Endodermal cell (in vitro differentiated cells): ENCODE results near the gene EPHA2. TPM values are rescaled to one million over a fixed set of nuclear protein-coding genes. Genes with fewer than 3 reads are reported as not detected.

Experiments used
- DNase-seq: peaks from one replicate; pipeline ENCODE4 v3.0.0-alpha.2; 2017
- H3K27ac ChIP-seq: 2 replicates; pipeline ENCODE4 v1.5.1; 2013; ENCODE audit warnings: mild to moderate bottlenecking, low read depth, low read length, moderate library complexity
- H3K27me3 ChIP-seq: 2 replicates; pipeline ENCODE4 v1.6.1; 2013; ENCODE audit warnings: mild to moderate bottlenecking, low read length, moderate library complexity; ENCODE audit not compliant: insufficient read depth, control insufficient read depth, poor library complexity, severe bottlenecking
- H3K36me3 ChIP-seq: 2 replicates; pipeline ENCODE4 v1.7.0; 2013; ENCODE audit warnings: mild to moderate bottlenecking, low read length, moderate library complexity; ENCODE audit not compliant: control insufficient read depth, insufficient read depth
- H3K4me1 ChIP-seq: one replicate; pipeline ENCODE4 v1.7.0; 2013; ENCODE audit warnings: low read length; ENCODE audit not compliant: control insufficient read depth, insufficient read depth
- H3K4me3 ChIP-seq: 2 replicates; pipeline ENCODE4 v1.5.1; 2013; ENCODE audit warnings: mild to moderate bottlenecking, low read length, moderate library complexity
- H3K9ac ChIP-seq: 2 replicates; pipeline ENCODE4 v1.6.1; 2013; ENCODE audit warnings: mild to moderate bottlenecking, low read length, moderate library complexity; ENCODE audit not compliant: poor library complexity, severe bottlenecking; ENCODE audit errors: extremely low read depth
- H3K9me3 ChIP-seq: 2 replicates; pipeline ENCODE4 v1.6.1; 2013; ENCODE audit warnings: mild to moderate bottlenecking, low read length, moderate library complexity; ENCODE audit not compliant: control insufficient read depth
- H3K27ac Mint-ChIP-seq: 2 replicates; pipeline ENCODE4 v1.8.0; 2020; ENCODE audit warnings: mixed read lengths
- H3K27me3 Mint-ChIP-seq: 2 replicates; pipeline ENCODE4 v1.8.0; 2021; ENCODE audit warnings: mild to moderate bottlenecking, mixed read lengths; ENCODE audit not compliant: insufficient read depth
- H3K36me3 Mint-ChIP-seq: 2 replicates; pipeline ENCODE4 v1.8.0; 2020; ENCODE audit warnings: low read depth, mixed read lengths
- H3K4me1 Mint-ChIP-seq: 2 replicates; pipeline ENCODE4 v1.8.0; 2020; ENCODE audit warnings: mixed read lengths
- H3K4me3 Mint-ChIP-seq: 2 replicates; pipeline ENCODE4 v1.8.0; 2020; ENCODE audit warnings: mild to moderate bottlenecking, moderate library complexity, mixed read lengths
- H3K9me3 Mint-ChIP-seq: 2 replicates; pipeline ENCODE4 v1.8.0; 2020; ENCODE audit warnings: mild to moderate bottlenecking, mixed read lengths
- CTCF ChIP-seq: fragments of 200-600 bp; sonication (generic); conservative IDR thresholded peaks from 2 replicates; pipeline ENCODE4 v1.5.0; 2021; ENCODE audit warnings: antibody characterized with exemption, mild to moderate bottlenecking
- WGBS, 2 experiments: methylation state at CpG; one replicate each; pipeline versions ENCODE4 v1.1.5 to v1.1.7; 2013; ENCODE audit warnings: missing lambda C conversion rate in 2 of 2, mixed read lengths in 1 of 2; ENCODE audit not compliant: insufficient coverage in 1 of 2, insufficient read length in 1 of 2; 5-methylcytosine and 5-hydroxymethylcytosine counted together
- total RNA-seq, 2 donors: library from RNA; stranded (reverse); fragmentation: NEBNext Ultra II Directional in 1 of 2; extraction: Animal tissue kit (Norgen Biotek cat#: 25700) in 1 of 2; gene quantifications; 2 replicates in 1 of 2; 3 replicates in 1 of 2; pipeline ENCODE4 v1.2.1, GENCODE V29; 2021

EPHA2 gene
- total RNA-seq, 2 donors from 2014 or later, result 56.5 to 64.3 TPM

- peaks cover 71% of the 10 kb centered on the region for H3K4me1 Mint-ChIP-seq
- peaks cover 30% of the 10 kb centered on the region for H3K4me1 ChIP-seq
- H3K27me3 Mint-ChIP-seq, result no peaks in the 10 kb centered on the region
- DNase-seq, result no peak
- no peaks in the 10 kb centered on the region for H3K27me3 ChIP-seq
- H3K36me3 ChIP-seq, result peaks cover 19% of the 10 kb centered on the region
- no peak overlapping the region for H3K4me3 ChIP-seq
- WGBS, 2 experiments, result 94% methylated on average over 2 to 6 of the region's 6 CpGs
- H3K9me3 Mint-ChIP-seq, result no peaks in the 10 kb centered on the region
- TF ChIP-seq CTCF, result no peak
- H3K9me3 ChIP-seq, result no peaks in the 10 kb centered on the region
- no peak overlapping the region for H3K27ac ChIP-seq
- H3K4me3 Mint-ChIP-seq, result no peak overlapping the region
- peak overlapping the region; percentile 65 for H3K27ac Mint-ChIP-seq
- no peak overlapping the region for H3K9ac ChIP-seq
- peaks cover 15% of the 10 kb centered on the region for H3K36me3 Mint-ChIP-seq
Measured at GRCh38 chr1:16119504-16119903, 36.4 kb downstream of the EPHA2 start.

- H3K9me3 ChIP-seq, result no peaks in the 10 kb centered on the region
- peaks cover 30% of the 10 kb centered on the region for H3K4me1 ChIP-seq
- no peak overlapping the region for H3K4me3 Mint-ChIP-seq
- H3K4me3 ChIP-seq, result no peak overlapping the region
- H3K27ac Mint-ChIP-seq, result peak overlapping the region; percentile 8
- peaks cover 68% of the 10 kb centered on the region for H3K4me1 Mint-ChIP-seq
- WGBS, 2 experiments, result 82 to 91% methylated on average over 3 to 9 of the region's 9 CpGs
- DNase-seq, result peak; percentile 52
- no peaks in the 10 kb centered on the region for H3K9me3 Mint-ChIP-seq
- no peak for TF ChIP-seq CTCF
- peaks cover 9% of the 10 kb centered on the region for H3K36me3 Mint-ChIP-seq
- no peaks in the 10 kb centered on the region for H3K27me3 Mint-ChIP-seq
- no peak overlapping the region for H3K9ac ChIP-seq
- no peak overlapping the region for H3K27ac ChIP-seq
- peaks cover 13% of the 10 kb centered on the region for H3K36me3 ChIP-seq
- H3K27me3 ChIP-seq, result no peaks in the 10 kb centered on the region
Measured at GRCh38 chr1:16118706-16119105, 37.2 kb downstream of the EPHA2 start.

GRCh38 chr1:16117936-16118335 is 37.9 kb downstream of the EPHA2 start:
- Mint-ChIP-seq H3K36me3 (peaks cover 3% of the 10 kb centered on the region), H3K27me3 (no peaks in the 10 kb centered on the region), H3K9me3 (no peaks in the 10 kb centered on the region), H3K4me1 (peaks cover 63% of the 10 kb centered on the region), H3K4me3 (no peak overlapping the region), H3K27ac (peak overlapping the region; percentile 8)
- 82 to 96% methylated on average over 4 to 8 of the region's 8 CpGs for WGBS, 2 experiments
- TF ChIP-seq CTCF, result no peak
- Histone ChIP-seq H3K4me3 (no peak overlapping the region), H3K4me1 (peaks cover 32% of the 10 kb centered on the region), H3K27me3 (no peaks in the 10 kb centered on the region), H3K9me3 (no peaks in the 10 kb centered on the region), H3K36me3 (peaks cover 5% of the 10 kb centered on the region), H3K27ac (no peak overlapping the region), H3K9ac (no peak overlapping the region)
- peak; percentile 58 for DNase-seq
